Vagina (tissue), 2 donors: Measurements from ENCODE around the gene ULK4.

ENCODE experiments used
- CTCF ChIP-seq, 3 experiments: fragments of 450-650 bp in 2 of 3; fragments of 200-600 bp in 1 of 3; sonication (generic) in 1 of 3; IDR thresholded peaks; one replicate each; pipeline ENCODE4 v1.5.1; 2017 to 2019; ENCODE audit warnings: antibody characterized with exemption in 3 of 3, mild to moderate bottlenecking in 2 of 3, moderate library complexity in 2 of 3
- POLR2A ChIP-seq, 2 donors: fragments of 450-650 bp; IDR thresholded peaks; one replicate each; pipeline ENCODE4 v1.6.1; 2017; ENCODE audit warnings: antibody characterized with exemption in 2 of 2, mild to moderate bottlenecking in 2 of 2, moderate library complexity in 2 of 2
- POLR2AphosphoS5 ChIP-seq, 2 donors: sonication (generic); formaldehyde crosslinking; IDR thresholded peaks; one replicate each; pipeline ENCODE4 v1.9.0; 2017; ENCODE audit warnings: antibody characterized with exemption in 2 of 2, mild to moderate bottlenecking in 2 of 2, low read depth in 1 of 2; ENCODE audit not compliant: insufficient read depth in 1 of 2

- TF ChIP-seq CTCF (IDR thresholded peaks at IDR 0.05): no peak
- no peak for TF ChIP-seq POLR2AphosphoS5 (IDR thresholded peaks at IDR 0.05; ENCODE audit: insufficient read depth in 1 of 2, low read depth in 1 of 2)
- TF ChIP-seq POLR2A (IDR thresholded peaks at IDR 0.05): no peak
These were observed 256.0 kb downstream of the ULK4 start for GRCh38 chr3:41705893-41706292.
